Activated CD8-positive, alpha-beta T cell treated with anti-CD3 and anti-CD28 coated beads for 36 hours (primary cell): ENCODE data around the gene OR2AT4. TPM values are rescaled to one million over a fixed set of nuclear protein-coding genes. Genes with fewer than 3 reads are reported as not detected.

Experiments used
- ATAC-seq: fragments of 200-7000 bp; cut with Tn5 transposase; one replicate; pipeline ENCODE4 v1.10.0; 2021; ENCODE audit warnings: mild to moderate bottlenecking, moderate library complexity
- CTCF ChIA-PET: fragments of 350-600 bp; sonication (Branson Sonifier 250); formaldehyde crosslinking; loops from one replicate; lab custom pipeline; 2021; ENCODE audit warnings: antibody characterized with exemption; lab: Charles Lee
- POLR2A ChIA-PET: fragments of 350-600 bp; sonication (Branson Sonifier 250); formaldehyde crosslinking; loops from one replicate; lab custom pipeline; 2021; ENCODE audit warnings: antibody characterized with exemption; lab: Charles Lee
- DNase-seq: peaks from one replicate; pipeline ENCODE4 v3.0.0-alpha.2; 2020
- H3K27ac Mint-ChIP-seq: one replicate; pipeline ENCODE4 v1.8.0; 2021; ENCODE audit warnings: mild to moderate bottlenecking, mixed read lengths
- H3K27me3 Mint-ChIP-seq: one replicate; pipeline ENCODE4 v1.8.0; 2021; ENCODE audit warnings: mixed read lengths
- H3K36me3 Mint-ChIP-seq: one replicate; pipeline ENCODE4 v1.8.0; 2021; ENCODE audit warnings: low read depth, mixed read lengths
- H3K4me1 Mint-ChIP-seq: one replicate; pipeline ENCODE4 v1.8.0; 2021; ENCODE audit warnings: low read depth, mixed read lengths
- H3K4me3 Mint-ChIP-seq: one replicate; pipeline ENCODE4 v1.8.0; 2021; ENCODE audit warnings: mild to moderate bottlenecking, moderate library complexity, mixed read lengths
- H3K9me3 Mint-ChIP-seq: one replicate; pipeline ENCODE4 v1.8.0; 2021; ENCODE audit warnings: mixed read lengths
- CTCF ChIP-seq: fragments of 200-600 bp; IDR thresholded peaks from one replicate; pipeline ENCODE4 v1.8.0; 2022; ENCODE audit warnings: antibody characterized with exemption, mild to moderate bottlenecking
- intact Hi-C: fragments of 100-400 bp; cut with micrococcal nuclease; formaldehyde crosslinking; loops from one replicate; pipeline ENCODE4 v1.10.0; 2022
- total RNA-seq, 2 experiments: library from RNA; stranded (reverse); gene quantifications; one replicate each; pipeline ENCODE4 v1.2.3, GENCODE V29; 2021

The OR2AT4 gene
- total RNA-seq, 2 experiments from 2014 or later, result not detected

GRCh38 chr11:75073459-75074190, 23.1 kb downstream of the OR2AT4 start:
- ATAC-seq, result no peak
- ChIA-PET POLR2A (no interaction called here), CTCF (interaction anchor here (0.6 to 1.2 kb wide), 3 partner anchors 168 to 523 kb away, joined by 3 to 4 read pairs (median 3); no protein-coding TSS in a partner anchor)
- no peaks in the 10 kb centered on the region for H3K4me1 Mint-ChIP-seq
- no peaks in the 10 kb centered on the region for H3K9me3 Mint-ChIP-seq
- peaks cover 26% of the 10 kb centered on the region for H3K27me3 Mint-ChIP-seq
- intact Hi-C loops, result no loop called here
- no peaks in the 10 kb centered on the region for H3K36me3 Mint-ChIP-seq
- no peak for TF ChIP-seq CTCF
- no peak overlapping the region for H3K4me3 Mint-ChIP-seq
- no peak for DNase-seq
- no peak overlapping the region for H3K27ac Mint-ChIP-seq

- Mint-ChIP-seq H3K4me3 (no peak overlapping the region), H3K27ac (no peak overlapping the region), H3K9me3 (no peaks in the 10 kb centered on the region), H3K36me3 (no peaks in the 10 kb centered on the region), H3K27me3 (peaks cover 32% of the 10 kb centered on the region), H3K4me1 (no peaks in the 10 kb centered on the region)
- DNase-seq, result no peak
- ChIA-PET CTCF (interaction anchor here (0.6 to 1.2 kb wide), 3 partner anchors 41 to 522 kb away, joined by 3 to 4 read pairs (median 3); no protein-coding TSS in a partner anchor), POLR2A (no interaction called here)
- intact Hi-C loops, result no loop called here
- ATAC-seq, result no peak
- TF ChIP-seq CTCF, result no peak
Observed at GRCh38 chr11:75072582-75072981, 24.1 kb downstream of the OR2AT4 start.

GRCh38 chr11:75069473-75069872, 27.2 kb downstream of the OR2AT4 start:
- POLR2A ChIA-PET, result no interaction called here
- no peaks in the 10 kb centered on the region for H3K36me3 Mint-ChIP-seq
- no peak overlapping the region for H3K27ac Mint-ChIP-seq
- CTCF ChIA-PET, result interaction anchor here (2.5 kb wide), 1 partner anchor 71 kb away, joined by 8 read pairs; no protein-coding TSS in a partner anchor
- H3K4me3 Mint-ChIP-seq, result no peak overlapping the region
- no peaks in the 10 kb centered on the region for H3K4me1 Mint-ChIP-seq
- no peak for TF ChIP-seq CTCF
- peaks cover 42% of the 10 kb centered on the region for H3K27me3 Mint-ChIP-seq
- intact Hi-C loops, result no loop called here
- ATAC-seq (no peak), DNase-seq (no peak)
- no peaks in the 10 kb centered on the region for H3K9me3 Mint-ChIP-seq

GRCh38 chr11:75068993-75069392, 27.7 kb downstream of the OR2AT4 start:
- intact Hi-C loops, result no loop called here
- no peaks in the 10 kb centered on the region for H3K36me3 Mint-ChIP-seq
- no peak overlapping the region for H3K27ac Mint-ChIP-seq
- H3K4me3 Mint-ChIP-seq, result no peak overlapping the region
- no peak for ATAC-seq
- H3K9me3 Mint-ChIP-seq, result no peaks in the 10 kb centered on the region
- H3K27me3 Mint-ChIP-seq, result peaks cover 43% of the 10 kb centered on the region
- H3K4me1 Mint-ChIP-seq, result no peaks in the 10 kb centered on the region
- no peak for TF ChIP-seq CTCF
- ChIA-PET POLR2A (no interaction called here), CTCF (interaction anchor here (2.5 kb wide), 1 partner anchor 72 kb away, joined by 8 read pairs; no protein-coding TSS in a partner anchor)
- no peak for DNase-seq

GRCh38 chr11:75068559-75068958, 28.1 kb downstream of the OR2AT4 start:
- Mint-ChIP-seq H3K9me3 (no peaks in the 10 kb centered on the region), H3K27ac (no peak overlapping the region), H3K4me3 (no peak overlapping the region), H3K36me3 (no peaks in the 10 kb centered on the region), H3K27me3 (peaks cover 45% of the 10 kb centered on the region), H3K4me1 (no peaks in the 10 kb centered on the region)
- CTCF ChIA-PET, result interaction anchor here (2.5 kb wide), 1 partner anchor 72 kb away, joined by 8 read pairs; no protein-coding TSS in a partner anchor
- ATAC-seq (no peak), DNase-seq (no peak)
- POLR2A ChIA-PET, result no interaction called here
- intact Hi-C loops, result no loop called here
- no peak for TF ChIP-seq CTCF
